GM12891 (cell line): Measurements from ENCODE around the gene EVA1B.

ENCODE experiments used
- PAX5 ChIP-seq: IDR thresholded peaks from 2 replicates; pipeline ENCODE4 v1.6.1; 2011; ENCODE audit warnings: low read length, moderate library complexity, mild to moderate bottlenecking; ENCODE audit not compliant: insufficient read depth, severe bottlenecking
- POLR2A ChIP-seq: IDR thresholded peaks from 2 replicates; pipeline ENCODE4 v1.6.1; 2011; ENCODE audit warnings: low read depth, low read length, control low read depth
- POLR2AphosphoS5 ChIP-seq: IDR thresholded peaks from 2 replicates; pipeline ENCODE4 v1.6.1; 2011; ENCODE audit warnings: low read depth, low read length, control low read depth
- SPI1 ChIP-seq: IDR thresholded peaks from 2 replicates; pipeline ENCODE4 v1.6.1; 2011; ENCODE audit warnings: low read depth, low read length, control low read depth
- TAF1 ChIP-seq: IDR thresholded peaks from 2 replicates; pipeline ENCODE4 v1.6.1; 2011; ENCODE audit warnings: low read depth, low read length, control low read depth

- TF ChIP-seq POLR2A: no peak
- no peak for TF ChIP-seq TAF1
- TF ChIP-seq POLR2AphosphoS5: no peak
- no peak for TF ChIP-seq PAX5
- no peak for TF ChIP-seq SPI1
Measured at GRCh38 chr1:36369061-36369861, 45.8 kb upstream of the EVA1B start.
